Mammary epithelial cell (primary cell): ENCODE data around the gene ALKBH2.

ENCODE experiments used
- CTCF ChIP-seq, 2 donors: IDR thresholded peaks in 1 of 2; conservative IDR thresholded peaks in 1 of 2; 2 replicates each; pipeline ENCODE4 v1.5.1; 2011 to 2012; ENCODE audit warnings: inconsistent platforms in 2 of 2, low read length in 2 of 2, mild to moderate bottlenecking in 2 of 2, control low read depth in 1 of 2, low read depth in 1 of 2; ENCODE audit not compliant: insufficient read depth in 1 of 2; ENCODE audit errors: extremely low read depth in 1 of 2
- EZH2 ChIP-seq: IDR thresholded peaks from 2 replicates; pipeline ENCODE4 v1.6.1; 2012; ENCODE audit warnings: low read length, inconsistent platforms, borderline replicate concordance

- TF ChIP-seq CTCF (conservative IDR thresholded peaks at IDR 0.05 in 1 of 2, IDR thresholded peaks at IDR 0.05 in 1 of 2; ENCODE audit: extremely low read depth in 1 of 2, insufficient read depth in 1 of 2, low read depth in 1 of 2, low read length in 2 of 2) (no peak), EZH2 (no peak)
Observed at GRCh38 chr12:109100741-109101140, 7.5 kb upstream of the ALKBH2 start.
